ENCODE measurements around the gene PLXDC1.

Gene PLXDC1

DNA sequence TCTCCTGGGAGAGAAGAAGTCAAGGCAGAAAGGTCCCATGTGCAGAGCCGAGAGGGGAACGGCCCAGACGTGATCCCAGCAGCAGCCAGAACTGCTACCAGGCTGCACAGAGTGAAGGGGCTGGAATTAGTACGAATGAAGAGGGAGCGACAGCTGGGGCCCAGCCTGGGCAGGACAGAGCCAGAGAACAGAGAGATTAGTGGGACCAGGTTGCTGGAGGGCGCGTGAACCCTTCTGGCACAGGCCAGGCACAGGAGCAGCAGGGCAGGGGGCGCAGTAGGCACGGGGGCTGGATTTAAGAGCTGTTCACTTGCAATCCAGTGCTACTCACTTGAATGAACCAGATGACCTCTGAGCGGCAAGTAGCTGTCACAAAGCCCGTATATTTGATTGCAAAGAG lies 66.9 kb downstream of the PLXDC1 start:
- no peak for DNase-seq (ENCODE audit: low read depth)
- TF ChIP-seq, protein P1, sequence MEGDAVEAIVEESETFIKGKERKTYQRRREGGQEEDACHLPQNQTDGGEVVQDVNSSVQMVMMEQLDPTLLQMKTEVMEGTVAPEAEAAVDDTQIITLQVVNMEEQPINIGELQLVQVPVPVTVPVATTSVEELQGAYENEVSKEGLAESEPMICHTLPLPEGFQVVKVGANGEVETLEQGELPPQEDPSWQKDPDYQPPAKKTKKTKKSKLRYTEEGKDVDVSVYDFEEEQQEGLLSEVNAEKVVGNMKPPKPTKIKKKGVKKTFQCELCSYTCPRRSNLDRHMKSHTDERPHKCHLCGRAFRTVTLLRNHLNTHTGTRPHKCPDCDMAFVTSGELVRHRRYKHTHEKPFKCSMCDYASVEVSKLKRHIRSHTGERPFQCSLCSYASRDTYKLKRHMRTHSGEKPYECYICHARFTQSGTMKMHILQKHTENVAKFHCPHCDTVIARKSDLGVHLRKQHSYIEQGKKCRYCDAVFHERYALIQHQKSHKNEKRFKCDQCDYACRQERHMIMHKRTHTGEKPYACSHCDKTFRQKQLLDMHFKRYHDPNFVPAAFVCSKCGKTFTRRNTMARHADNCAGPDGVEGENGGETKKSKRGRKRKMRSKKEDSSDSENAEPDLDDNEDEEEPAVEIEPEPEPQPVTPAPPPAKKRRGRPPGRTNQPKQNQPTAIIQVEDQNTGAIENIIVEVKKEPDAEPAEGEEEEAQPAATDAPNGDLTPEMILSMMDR (IDR thresholded peaks at IDR 0.05; ENCODE audit: control insufficient read depth, insufficient read depth, low read depth, low read length, missing control alignments) = no peak

DNA sequence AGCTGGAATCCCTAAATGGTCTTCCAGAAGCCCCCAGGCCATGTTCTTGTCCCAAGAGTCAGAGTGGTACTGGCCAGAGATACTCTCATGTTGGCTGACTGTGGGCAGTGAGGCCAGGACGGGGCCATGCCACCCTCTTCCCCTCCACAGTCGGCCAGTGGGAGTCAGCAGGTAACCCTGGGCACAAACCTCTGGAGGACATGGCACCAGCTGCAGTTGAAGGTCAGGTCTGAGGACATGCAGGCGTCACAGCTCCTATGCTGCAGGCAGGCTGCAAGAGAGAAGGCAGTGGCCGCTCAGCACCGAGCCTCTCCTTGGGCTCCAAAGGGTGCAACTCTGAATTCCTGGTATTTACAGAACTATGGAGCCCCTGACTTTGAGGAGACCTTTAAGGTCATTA lies 68.2 kb downstream of the PLXDC1 start:
- no peak for DNase-seq (ENCODE audit: low read depth)
- H3K4me3 ChIP-seq (ENCODE audit: control insufficient read depth, low read depth, low read length) = no peak overlapping the region
- TF ChIP-seq, protein P1 (IDR thresholded peaks at IDR 0.05; ENCODE audit: control insufficient read depth, insufficient read depth, low read depth, low read length, missing control alignments) = no peak

More for the DNA sequence above, 66.9 kb downstream of the PLXDC1 start:
- H3K4me3 ChIP-seq (ENCODE audit: control insufficient read depth, low read depth, low read length) = no peak overlapping the region

DNA sequence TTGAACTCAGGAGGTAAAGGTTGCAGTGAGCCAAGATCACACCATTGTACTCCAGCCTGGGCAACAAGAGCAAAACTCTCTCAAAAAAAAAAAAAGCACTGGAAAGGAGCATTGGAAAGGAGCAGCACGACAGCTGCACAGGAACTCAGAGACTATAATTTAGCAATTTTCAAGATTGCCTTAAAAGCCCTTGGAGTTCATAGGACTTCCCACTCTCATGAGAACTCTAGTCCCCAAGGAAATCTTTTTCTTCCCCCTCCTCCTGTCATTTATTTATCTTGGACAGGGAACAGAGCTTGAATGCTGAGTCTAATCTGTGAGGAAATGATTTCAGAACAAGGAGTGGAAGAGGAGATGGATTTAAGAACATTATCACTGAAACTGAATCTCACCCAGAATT lies 69.0 kb downstream of the PLXDC1 start:
- DNase-seq (ENCODE audit: low read depth) = no peak
- TF ChIP-seq, protein P1 (IDR thresholded peaks at IDR 0.05; ENCODE audit: control insufficient read depth, insufficient read depth, low read depth, low read length, missing control alignments) = no peak
- H3K4me3 ChIP-seq (ENCODE audit: control insufficient read depth, low read depth, low read length) = no peak overlapping the region

DNA sequence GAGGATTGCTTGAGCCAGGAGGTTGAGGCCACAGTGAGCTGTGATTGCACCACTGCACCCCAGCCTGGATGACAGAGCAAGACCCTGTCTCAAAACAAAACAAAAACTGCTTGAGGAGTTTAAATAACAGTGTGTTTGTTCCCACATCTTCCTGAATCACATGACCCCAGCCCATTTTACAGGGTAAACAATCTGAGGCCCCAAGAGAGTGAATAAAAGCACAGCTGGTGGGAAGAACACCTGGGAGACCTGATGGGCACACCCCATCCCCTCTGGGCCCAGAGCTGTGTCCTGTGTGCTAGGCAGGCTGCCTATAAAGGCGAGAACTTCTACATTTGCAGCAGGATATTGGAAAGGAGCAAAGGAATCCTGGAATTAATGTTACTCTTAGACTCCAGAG lies 69.6 kb downstream of the PLXDC1 start:
- TF ChIP-seq, protein P1 (IDR thresholded peaks at IDR 0.05; ENCODE audit: control insufficient read depth, insufficient read depth, low read depth, low read length, missing control alignments) = no peak
- DNase-seq (ENCODE audit: low read depth) = no peak
- H3K4me3 ChIP-seq (ENCODE audit: control insufficient read depth, low read depth, low read length) = no peak overlapping the region

DNA sequence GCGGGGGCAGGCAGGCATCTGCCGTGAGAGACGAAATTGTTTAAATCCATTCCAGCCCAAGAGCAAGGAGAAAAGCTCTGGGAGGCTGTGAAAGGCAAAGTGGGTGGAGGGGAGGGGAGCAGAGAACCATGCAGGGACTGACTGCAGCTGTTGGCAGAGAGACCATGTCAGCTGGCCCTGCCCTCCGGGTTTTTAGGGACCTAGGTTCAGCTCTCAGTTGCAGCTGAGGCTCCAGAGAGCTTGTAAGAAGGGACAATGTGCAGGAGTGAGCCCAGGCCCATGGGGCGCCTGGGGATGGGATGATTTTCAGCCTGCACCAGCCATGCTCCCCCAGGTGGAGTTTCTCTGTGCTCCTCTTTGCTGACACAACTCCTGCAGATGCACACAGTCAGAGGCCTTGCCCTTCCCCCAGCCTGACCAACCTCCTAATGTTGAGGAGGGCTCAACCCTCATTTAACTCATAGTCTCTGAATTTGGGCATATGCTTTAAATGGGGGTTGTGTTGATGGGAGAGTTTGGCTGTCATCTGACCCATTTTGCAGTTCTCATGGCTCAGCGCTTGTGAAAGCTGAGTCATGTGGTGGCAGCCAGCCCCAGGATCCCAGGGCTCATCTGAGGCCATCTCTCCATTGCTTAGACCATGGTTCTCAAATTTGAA lies 70.9 kb downstream of the PLXDC1 start:
- DNase-seq (ENCODE audit: low read depth) = no peak
- TF ChIP-seq, protein P1 (IDR thresholded peaks at IDR 0.05; ENCODE audit: control insufficient read depth, insufficient read depth, low read depth, low read length, missing control alignments) = no peak

DNA sequence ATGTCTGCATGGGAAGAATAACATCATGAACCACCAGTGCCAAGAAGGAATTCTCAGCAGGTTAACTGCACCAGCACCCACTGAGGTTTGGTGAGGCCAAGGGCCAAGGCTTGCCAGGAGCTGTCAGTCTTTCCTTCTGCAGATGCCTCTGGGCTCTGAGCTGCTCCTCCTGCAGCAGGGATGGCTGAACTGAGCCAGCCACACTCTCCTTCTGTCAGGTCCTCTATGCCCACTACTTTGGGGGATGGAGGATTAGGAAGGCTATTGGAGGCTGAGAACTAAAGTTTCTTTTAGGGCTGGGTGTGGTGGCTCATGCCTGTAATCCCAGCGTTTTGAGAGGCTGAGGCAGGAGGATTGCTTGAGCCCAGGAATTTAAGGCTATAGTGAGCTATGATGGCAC lies 71.6 kb downstream of the PLXDC1 start:
- H3K4me3 ChIP-seq (ENCODE audit: control insufficient read depth, low read depth, low read length) = no peak overlapping the region
- TF ChIP-seq, protein P1 (IDR thresholded peaks at IDR 0.05; ENCODE audit: control insufficient read depth, insufficient read depth, low read depth, low read length, missing control alignments) = no peak
- DNase-seq (ENCODE audit: low read depth) = no peak

More for the DNA sequence above, 70.9 kb downstream of the PLXDC1 start:
- H3K4me3 ChIP-seq (ENCODE audit: control insufficient read depth, low read depth, low read length) = no peak overlapping the region
